ENCODE results near the gene IPP.
"Not testable (repeated sequence)": the region's sequence is repeated elsewhere in the genome, so short reads cannot be mapped to it uniquely, and the experiment has no call there.

Gene IPP

GRCh38 chr1:45746922-45747321, 3.5 kb downstream of the IPP start:
- TF ChIP-seq CTCF (IDR thresholded peaks at IDR 0.05; ENCODE audit: low read depth, low read length, missing control alignments): no peak
- no peak overlapping the region for H3K4me3 ChIP-seq (ENCODE audit: low read depth, low read length)
- DNase-seq (ENCODE audit: low read depth): no peak

- not testable (repeated sequence) for DNase-seq (ENCODE audit: low read depth); H3K4me3 ChIP-seq (ENCODE audit: low read depth, low read length)
Observed at GRCh38 chr1:45739641-45740156, 10.8 kb downstream of the IPP start.

- H3K4me3 ChIP-seq (ENCODE audit: low read depth, low read length): no peak overlapping the region
- no peak for DNase-seq (ENCODE audit: low read depth)
- TF ChIP-seq CTCF (IDR thresholded peaks at IDR 0.05; ENCODE audit: low read depth, low read length, missing control alignments): no peak
Observed at GRCh38 chr1:45739137-45739536, 11.3 kb downstream of the IPP start.

GRCh38 chr1:45730780-45731319, 19.6 kb downstream of the IPP start:
- no peak for TF ChIP-seq CTCF (IDR thresholded peaks at IDR 0.05; ENCODE audit: low read depth, low read length, missing control alignments)
- no peak for DNase-seq (ENCODE audit: low read depth)
- H3K4me3 ChIP-seq (ENCODE audit: low read depth, low read length): no peak overlapping the region

- DNase-seq (ENCODE audit: low read depth): no peak
- no peak for TF ChIP-seq CTCF (IDR thresholded peaks at IDR 0.05; ENCODE audit: low read depth, low read length, missing control alignments)
- no peak overlapping the region for H3K4me3 ChIP-seq (ENCODE audit: low read depth, low read length)
Observed at GRCh38 chr1:45730075-45730779, 20.2 kb downstream of the IPP start.

GRCh38 chr1:45726007-45726406, 24.4 kb downstream of the IPP start:
- H3K4me3 ChIP-seq (ENCODE audit: low read depth, low read length); DNase-seq (ENCODE audit: low read depth): not testable (repeated sequence)

- no peak overlapping the region for H3K4me3 ChIP-seq (ENCODE audit: low read depth, low read length)
- TF ChIP-seq CTCF (IDR thresholded peaks at IDR 0.05; ENCODE audit: low read depth, low read length, missing control alignments): no peak
- DNase-seq (ENCODE audit: low read depth): no peak
Observed at GRCh38 chr1:45723248-45723930, 27.1 kb downstream of the IPP start.

GRCh38 chr1:45722809-45723208, 27.6 kb downstream of the IPP start:
- DNase-seq (ENCODE audit: low read depth): no peak
- TF ChIP-seq CTCF (IDR thresholded peaks at IDR 0.05; ENCODE audit: low read depth, low read length, missing control alignments): no peak
- no peak overlapping the region for H3K4me3 ChIP-seq (ENCODE audit: low read depth, low read length)

Measured in GM12864 (cell line).